GM18951 (cell line): ENCODE measurements around the gene IL4.
"Not testable (repeated sequence)": the region's sequence is repeated elsewhere in the genome, so short reads cannot be mapped to it uniquely, and the experiment has no call there.

ENCODE experiments used
- POLR2A ChIP-seq: IDR thresholded peaks from 4 replicates; pipeline ENCODE4 v1.6.1; 2011; ENCODE audit warnings: mild to moderate bottlenecking; ENCODE audit not compliant: insufficient read length, insufficient read depth; ENCODE audit errors: extremely low read depth
- in situ Hi-C: fragments of 300-500 bp; cut with MboI; formaldehyde crosslinking; loops from one replicate; pipeline ENCODE4 v1.12.0; 2022; ENCODE audit warnings: low sequenced_read_pairs, mixed read lengths, inconsistent platforms; ENCODE audit not compliant: unreplicated experiment

IL4 gene

GRCh38 chr5:132673939-132674630 is at the start of gene IL4:
Gene IL4, plus strand, starts transcription at chr5:132673989. Its CDS starts 62 bp downstream, at chr5:132674051.
- in situ Hi-C loops: no loop called here
- TF ChIP-seq POLR2A: no peak

- TF ChIP-seq POLR2A: no peak
- in situ Hi-C loops: no loop called here
Observed at GRCh38 chr5:132627470-132627869, 46.3 kb upstream of the IL4 start.

GRCh38 chr5:132628814-132629213 is 45.0 kb upstream of the IL4 start:
- in situ Hi-C loops: no loop called here
- TF ChIP-seq POLR2A: no peak

- TF ChIP-seq POLR2A: no peak
Observed at GRCh38 chr5:132629230-132629944, 44.4 kb upstream of the IL4 start.

GRCh38 chr5:132633587-132633986 is 40.2 kb upstream of the IL4 start:
- in situ Hi-C loops: not testable (repeated sequence)

More at GRCh38 chr5:132629230-132629944, 44.4 kb upstream of the IL4 start:
- in situ Hi-C loops: no loop called here

GRCh38 chr5:132635873-132636272 is 37.9 kb upstream of the IL4 start:
- in situ Hi-C loops: no loop called here
- TF ChIP-seq POLR2A: no peak

- in situ Hi-C loops: no loop called here
- no peak for TF ChIP-seq POLR2A
Observed at GRCh38 chr5:132637241-132637640, 36.5 kb upstream of the IL4 start.

- in situ Hi-C loops: no loop called here
- no peak for TF ChIP-seq POLR2A
Observed at GRCh38 chr5:132639706-132640130, 34.1 kb upstream of the IL4 start.

GRCh38 chr5:132640613-132641012 is 33.2 kb upstream of the IL4 start:
- in situ Hi-C loops: no loop called here
- TF ChIP-seq POLR2A: no peak

- TF ChIP-seq POLR2A: no peak
- in situ Hi-C loops: no loop called here
Observed at GRCh38 chr5:132641241-132641723, 32.5 kb upstream of the IL4 start.

GRCh38 chr5:132641841-132642240 is 31.9 kb upstream of the IL4 start:
- in situ Hi-C loops: no loop called here
- no peak for TF ChIP-seq POLR2A

- in situ Hi-C loops: no loop called here
- TF ChIP-seq POLR2A: no peak
Observed at GRCh38 chr5:132644177-132644576, 29.6 kb upstream of the IL4 start.

- TF ChIP-seq POLR2A: no peak
- in situ Hi-C loops: no loop called here
Observed at GRCh38 chr5:132646583-132647266, 27.1 kb upstream of the IL4 start.

- in situ Hi-C loops: no loop called here
- no peak for TF ChIP-seq POLR2A
Observed at GRCh38 chr5:132647473-132647872, 26.3 kb upstream of the IL4 start.

- in situ Hi-C loops: no loop called here
- no peak for TF ChIP-seq POLR2A
Observed at GRCh38 chr5:132648355-132648754, 25.4 kb upstream of the IL4 start.
